Suppressor macrophage (primary cell): ENCODE measurements around the gene CADM2.

Experiments used
- DNase-seq, 4 experiments: peaks; one replicate each; pipeline ENCODE4 v3.0.0-alpha.2; 2020 to 2022

CADM2 gene

DNA sequence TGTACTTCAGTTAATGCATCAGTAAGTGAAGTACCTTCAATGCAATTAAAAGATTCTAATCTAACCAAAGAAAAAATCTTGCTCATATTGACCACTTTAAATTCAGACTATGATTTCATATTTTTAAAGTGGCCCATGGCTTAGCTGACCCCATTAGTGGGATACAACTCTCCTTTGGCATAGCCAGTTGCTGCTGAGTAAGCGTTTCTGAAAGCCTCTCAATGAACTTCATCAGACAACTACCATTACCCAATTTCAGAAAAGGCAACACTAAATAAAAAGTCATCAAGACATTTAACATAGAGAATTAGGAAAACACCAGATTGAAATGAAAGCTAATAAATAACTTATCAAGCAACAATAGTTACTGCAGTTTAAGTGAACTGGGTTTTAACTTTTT, 27.0 kb downstream of the CADM2 start:
- no peak for DNase-seq

GRCh38 chr3:84987706-84988504, 29.1 kb downstream of the CADM2 start:
- DNase-seq: no peak

DNA sequence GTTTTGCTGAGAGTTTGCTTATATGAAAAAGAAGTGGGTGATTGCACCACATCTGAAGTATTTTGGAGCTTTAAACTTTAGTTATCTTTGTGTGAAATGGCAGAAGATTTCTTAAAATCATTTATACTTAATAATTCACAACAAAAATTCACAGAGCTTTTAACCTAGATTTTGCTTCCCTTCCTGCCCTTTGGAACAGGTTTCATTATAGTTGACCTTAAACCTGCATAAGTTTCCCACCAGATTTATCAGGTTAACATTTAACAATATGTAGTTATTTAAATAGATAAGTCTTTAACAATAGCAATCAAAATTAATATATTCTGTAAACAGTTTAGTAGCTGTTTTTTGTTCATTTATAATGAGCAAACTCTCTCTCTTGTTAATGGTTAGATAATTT, 30.3 kb downstream of the CADM2 start:
- no peak for DNase-seq

GRCh38 chr3:84991422-84991900, 32.7 kb downstream of the CADM2 start:
- DNase-seq: no peak

- no peak for DNase-seq
These were observed 35.2 kb downstream of the CADM2 start for GRCh38 chr3:84993956-84994355.

DNA sequence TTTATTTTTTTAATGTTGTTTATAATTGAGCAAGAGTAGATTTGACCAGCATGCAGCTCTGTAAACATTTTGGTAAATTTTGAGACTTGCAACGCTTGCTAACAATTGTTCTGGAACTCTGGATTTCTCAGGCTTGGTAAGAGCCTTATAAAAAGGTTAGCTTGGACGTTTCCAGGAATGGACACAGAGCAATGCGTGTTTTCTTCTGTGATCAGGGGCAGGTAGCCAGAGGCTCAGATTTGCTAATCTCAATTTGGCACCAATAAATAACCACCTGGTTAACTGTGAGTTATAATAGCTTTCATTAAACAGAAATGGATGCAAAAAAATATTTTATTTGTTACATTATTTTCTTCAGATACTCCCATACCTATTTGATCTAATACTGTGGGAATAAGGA, 39.8 kb downstream of the CADM2 start:
- DNase-seq: no peak

GRCh38 chr3:85003479-85003878, 44.7 kb downstream of the CADM2 start:
- no peak for DNase-seq

- no peak for DNase-seq
These were observed 45.4 kb downstream of the CADM2 start for GRCh38 chr3:85004147-85004546.

DNA sequence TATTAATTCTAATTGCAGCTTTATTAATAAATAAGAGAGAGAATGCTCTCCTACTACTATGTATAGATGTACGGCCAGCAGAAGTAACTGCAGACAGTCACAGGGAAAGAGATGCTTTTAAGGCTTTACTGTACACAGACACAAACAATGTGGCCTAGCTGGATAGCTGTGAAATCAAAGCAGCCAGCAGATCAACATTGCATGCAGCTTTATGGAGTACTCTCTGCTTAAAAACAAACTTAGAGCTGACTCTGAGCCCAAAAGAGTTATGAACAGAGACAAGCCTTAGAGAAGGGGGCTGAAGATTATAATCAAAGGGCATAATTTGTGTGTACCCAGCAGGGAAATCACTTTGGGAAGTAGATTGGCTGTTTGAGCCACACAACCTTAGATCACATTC, 47.2 kb downstream of the CADM2 start:
- DNase-seq: no peak

DNA sequence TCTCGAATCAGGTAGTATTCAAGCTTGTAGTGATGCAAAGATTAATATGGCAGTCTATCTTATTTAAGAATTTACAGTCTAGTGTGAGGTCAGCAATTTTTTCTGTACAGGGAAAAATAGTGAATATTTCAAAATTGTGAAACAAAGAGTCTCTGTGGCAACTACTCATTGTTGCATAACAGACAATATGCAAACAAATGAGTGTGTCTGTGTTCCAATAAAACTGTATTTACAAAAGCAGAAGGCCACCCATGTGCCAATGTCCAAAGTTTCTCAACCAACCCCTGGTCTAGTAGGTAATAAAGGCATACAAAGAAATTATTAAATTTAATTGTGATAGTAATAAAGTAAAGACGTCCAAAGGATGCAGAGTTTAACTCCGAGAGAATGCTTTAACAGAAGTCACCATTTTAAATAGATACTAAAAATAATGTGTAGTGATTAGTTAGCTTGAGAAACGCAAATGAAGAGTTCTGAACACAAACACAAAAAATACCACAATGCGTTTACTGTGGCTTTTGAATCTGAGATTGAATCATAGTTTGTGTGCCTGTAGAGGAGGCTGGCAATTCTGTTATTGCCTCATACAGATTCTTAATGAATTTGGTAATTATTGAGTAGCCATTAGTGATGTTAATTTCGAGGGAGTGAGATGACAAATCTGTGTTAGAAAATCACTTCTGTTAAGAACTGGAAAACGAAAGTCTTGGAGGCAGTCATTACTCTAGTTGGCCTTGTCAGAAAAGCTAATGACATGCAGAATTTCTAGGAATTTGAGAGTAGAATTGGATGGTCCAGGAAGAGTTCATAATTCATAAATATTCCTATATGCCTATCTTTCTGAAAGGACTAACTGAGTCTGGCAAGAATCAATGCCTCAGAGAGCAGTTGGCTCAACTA, 48.7 kb downstream of the CADM2 start:
- peak in 2 of 4 experiments; percentile 7 to 13 for DNase-seq

DNA sequence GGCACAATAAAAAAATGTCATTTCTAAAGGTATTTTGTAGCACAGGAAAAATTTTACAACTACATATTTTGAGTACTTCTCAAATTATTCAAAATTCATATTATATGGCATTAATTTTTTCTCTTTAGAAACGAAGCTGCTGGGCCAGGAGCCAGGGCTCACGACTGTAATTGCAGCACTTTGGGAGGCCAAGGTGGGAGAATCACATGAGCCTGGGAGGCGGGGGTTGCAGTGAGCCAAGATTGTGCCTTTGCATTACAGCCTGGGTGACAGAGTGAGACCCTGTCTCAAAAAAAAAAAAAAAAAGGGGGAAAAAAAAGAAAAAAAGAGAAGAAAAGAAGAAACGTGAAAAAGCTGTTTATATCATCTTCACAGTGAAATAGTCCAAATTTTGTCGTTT, 62.0 kb downstream of the CADM2 start:
- no peak for DNase-seq

- no peak for DNase-seq
These were observed 71.3 kb downstream of the CADM2 start for GRCh38 chr3:85030052-85030451.

DNA sequence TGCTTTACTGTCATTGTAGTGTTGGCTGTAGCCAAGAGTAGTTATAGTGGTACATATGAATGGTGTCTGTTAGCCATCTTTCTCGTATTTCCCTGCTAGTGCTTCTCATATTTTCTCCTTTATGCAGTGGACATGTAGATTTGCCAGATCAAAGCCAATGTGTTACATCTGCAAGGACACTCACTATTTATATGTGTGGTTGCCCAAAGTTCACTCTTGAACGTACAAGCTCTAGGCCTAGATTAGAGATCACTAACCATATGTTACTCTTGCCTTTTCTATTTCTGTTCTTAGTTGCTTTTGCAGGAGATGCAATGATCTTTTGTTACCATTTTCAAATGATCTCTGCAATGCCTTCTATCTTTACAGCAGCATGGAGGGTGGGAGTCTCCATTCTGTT, 78.4 kb downstream of the CADM2 start:
- DNase-seq: no peak

GRCh38 chr3:85041001-85041400, 82.2 kb downstream of the CADM2 start:
- no peak for DNase-seq

GRCh38 chr3:85041562-85042055, 82.8 kb downstream of the CADM2 start:
- no peak for DNase-seq

DNA sequence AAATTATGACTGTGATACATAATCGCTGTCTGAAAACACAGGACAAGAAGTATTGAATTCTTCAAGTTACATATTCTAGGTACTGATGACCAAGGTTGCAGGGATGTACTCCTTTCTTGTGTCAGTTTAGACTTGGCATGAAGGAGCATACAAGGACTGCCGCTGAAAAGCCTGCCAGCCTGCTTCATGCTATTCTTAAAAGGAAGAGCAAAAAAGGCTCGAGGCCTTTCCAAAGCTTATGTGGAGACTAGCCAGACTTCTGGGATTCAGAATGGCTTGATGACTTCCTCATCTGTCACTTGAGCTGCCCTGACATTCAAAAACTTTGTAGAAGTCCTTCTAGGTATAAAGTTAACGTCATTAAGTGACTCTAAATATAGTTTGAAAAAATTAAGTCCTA, 92.0 kb downstream of the CADM2 start:
- no peak for DNase-seq

DNA sequence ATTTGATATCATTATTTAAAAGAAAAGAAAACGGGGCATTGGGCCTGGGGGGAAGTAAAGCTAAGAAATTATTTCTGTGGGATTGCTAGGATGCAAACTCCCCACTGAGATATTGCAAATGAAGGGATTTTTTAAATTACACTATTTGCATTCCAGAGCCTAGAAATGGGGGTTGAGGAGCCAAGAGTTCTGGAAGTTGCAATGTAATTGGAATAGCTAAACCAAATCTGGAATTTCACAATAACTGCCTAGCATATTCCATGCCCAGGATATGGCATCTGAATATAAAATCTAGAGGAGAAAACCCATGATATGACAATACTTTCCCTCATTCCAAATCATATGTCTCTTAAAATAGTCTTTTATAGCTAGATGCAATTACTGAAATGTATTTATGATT, 93.0 kb downstream of the CADM2 start:
- no peak for DNase-seq

DNA sequence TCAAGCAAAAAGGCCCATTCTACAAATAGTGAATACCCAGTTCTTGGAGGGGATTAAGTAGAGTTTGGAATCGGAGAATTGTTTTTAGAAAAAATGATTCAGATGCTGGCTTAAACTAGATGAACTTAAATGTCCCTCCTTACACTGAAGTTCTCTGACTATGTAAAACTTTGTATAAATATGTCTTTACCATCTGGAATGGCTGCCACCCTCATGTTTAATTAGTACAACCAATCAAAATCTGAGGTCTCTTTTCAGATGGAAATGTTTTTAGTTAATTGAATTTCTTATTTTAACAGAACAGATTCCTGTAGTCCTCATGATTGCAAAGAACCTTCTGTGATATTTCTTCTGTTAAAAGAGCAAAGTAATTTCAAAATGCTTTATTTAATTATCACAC, 94.8 kb downstream of the CADM2 start:
- DNase-seq: no peak

DNA sequence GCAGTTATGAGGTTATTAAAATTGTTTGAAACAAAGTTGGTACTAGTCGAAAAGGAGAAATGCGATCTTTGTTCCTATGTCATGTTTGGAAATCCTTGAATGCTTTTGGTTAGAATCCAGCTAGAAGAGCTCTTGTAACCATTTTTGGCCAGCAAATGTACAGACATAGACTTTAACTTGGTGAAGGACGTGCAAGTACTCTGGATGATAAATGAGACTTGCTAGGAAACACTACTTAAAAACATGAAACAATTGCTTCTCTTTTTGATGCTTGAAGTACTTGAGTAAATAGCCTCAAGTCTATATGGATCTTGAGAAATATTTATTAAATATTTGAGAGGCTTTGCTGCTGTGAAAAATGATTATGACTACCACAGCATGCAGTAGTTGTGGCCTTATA, 95.8 kb downstream of the CADM2 start:
- DNase-seq: no peak

DNA sequence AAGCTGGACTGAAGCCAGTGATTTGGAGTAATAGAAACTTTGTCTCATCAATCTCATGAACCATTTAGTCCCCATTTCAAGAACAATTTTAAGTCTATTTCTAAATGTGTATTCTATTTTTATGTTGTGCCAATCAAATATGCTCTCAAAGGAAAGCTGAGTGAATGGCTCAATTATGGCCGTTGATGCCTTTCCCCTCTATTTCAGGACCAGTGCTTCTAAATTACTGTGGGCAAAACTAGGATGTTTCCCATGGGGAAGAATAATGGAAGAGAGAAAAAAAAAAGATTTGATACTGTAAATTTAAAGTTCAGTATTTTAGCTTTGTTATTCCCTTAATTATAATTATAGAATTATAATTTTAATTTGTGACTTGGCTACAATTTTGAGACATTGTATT, 110.1 kb downstream of the CADM2 start:
- no peak for DNase-seq

DNA sequence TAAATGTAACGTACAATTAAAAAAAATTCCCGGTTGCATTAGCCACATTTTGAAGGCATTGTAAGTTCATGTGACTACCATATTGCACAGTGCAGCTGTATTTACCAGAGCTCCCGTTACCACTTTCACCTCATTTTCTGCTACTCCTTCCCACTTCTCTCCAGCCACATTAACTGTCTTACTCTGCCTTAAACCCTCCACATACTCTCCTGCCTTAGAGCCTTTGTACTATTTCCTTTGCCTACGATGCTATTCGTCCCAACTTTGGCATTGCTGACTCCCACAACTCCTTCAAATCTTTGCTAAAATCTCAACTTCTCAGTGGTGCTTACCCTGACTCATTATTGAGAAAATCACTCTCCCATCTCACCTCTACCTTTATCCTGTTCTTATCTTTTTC, 115.2 kb downstream of the CADM2 start:
- no peak for DNase-seq

DNA sequence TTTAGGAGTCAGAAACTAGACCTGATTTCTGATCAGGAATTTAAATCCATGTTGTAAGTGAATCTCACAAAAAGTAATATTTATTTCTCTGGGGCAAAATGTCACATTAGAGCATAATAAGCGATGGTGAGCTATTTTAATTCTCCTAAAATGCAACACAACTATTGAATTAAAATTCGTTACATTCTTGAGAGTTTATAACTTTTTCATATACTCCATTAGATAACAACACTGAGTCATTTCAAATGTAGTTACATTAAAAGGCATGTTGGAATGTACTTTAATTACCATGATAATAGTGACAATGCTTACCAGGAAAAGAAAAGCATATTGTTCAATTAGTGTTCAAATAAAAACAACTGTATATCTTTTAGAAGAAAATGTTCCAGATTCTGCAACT, 116.9 kb downstream of the CADM2 start:
- no peak for DNase-seq

DNA sequence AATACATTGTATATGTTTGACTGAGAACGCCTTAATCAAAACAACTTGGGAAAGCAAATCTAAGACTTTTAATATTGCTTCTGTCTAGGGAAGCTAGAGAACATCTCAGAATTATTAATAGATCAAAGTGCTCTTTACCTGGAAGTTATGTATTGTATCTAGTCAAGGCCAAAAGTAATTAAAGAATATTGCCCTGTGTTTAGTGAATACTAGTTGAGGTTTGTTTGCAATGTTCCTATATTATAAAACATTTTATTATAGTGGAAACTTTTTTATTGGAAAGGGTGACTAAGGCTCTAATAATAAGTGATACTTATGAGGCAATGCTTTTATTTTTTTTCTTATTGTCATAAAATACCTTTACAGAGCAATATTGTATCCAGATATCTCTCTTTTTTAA, 118.2 kb downstream of the CADM2 start:
- DNase-seq: no peak
